ENCODE results near the gene SCGN.

GRCh38 chr6:25629198-25629576 is 22.8 kb upstream of the SCGN start:
- TF ChIP-seq CTCF (IDR thresholded peaks at IDR 0.05; ENCODE audit: borderline replicate concordance, extremely low read depth, low read length, poor library complexity, severe bottlenecking) (no peak), EZH2 (IDR thresholded peaks at IDR 0.05; ENCODE audit: borderline replicate concordance, low read depth, low read length, severe bottlenecking) (no peak)

Data from DND-41 (cell line).